Gastroesophageal sphincter (tissue), 3 donors: ENCODE data around the gene PASD1.

Source experiments
- CTCF ChIP-seq, 4 experiments: fragments of 200-600 bp in 2 of 4; fragments of 450-650 bp in 2 of 4; sonication (generic) in 1 of 4; IDR thresholded peaks; one replicate each; pipeline ENCODE4 v1.5.1; 2017 to 2019; ENCODE audit warnings: antibody characterized with exemption in 4 of 4, mild to moderate bottlenecking in 2 of 4, moderate library complexity in 2 of 4
- POLR2A ChIP-seq, 2 donors: fragments of 450-650 bp; IDR thresholded peaks; one replicate each; pipeline ENCODE4 v1.6.1; 2017; ENCODE audit warnings: antibody characterized with exemption in 2 of 2, mild to moderate bottlenecking in 2 of 2, moderate library complexity in 1 of 2

DNA sequence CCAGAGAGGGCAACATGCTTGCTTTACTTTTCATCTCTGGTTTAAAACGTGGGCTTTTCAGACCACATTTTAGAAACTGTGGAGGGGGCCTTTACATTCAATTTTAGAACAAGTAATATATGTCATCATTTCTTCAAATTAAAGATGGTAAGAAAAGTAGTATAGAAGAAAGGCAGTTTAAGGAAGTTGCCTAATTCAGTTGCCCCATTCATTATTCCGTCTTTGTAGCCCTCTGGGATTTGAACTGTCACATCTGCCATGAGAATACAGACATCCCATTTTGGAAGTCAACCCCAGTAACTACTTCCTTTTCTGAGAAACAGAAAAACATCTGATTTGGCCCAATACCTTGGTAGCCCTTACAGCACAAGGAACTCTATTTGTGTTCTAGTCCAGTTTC lies 61.2 kb downstream of the PASD1 start:
- TF ChIP-seq CTCF (IDR thresholded peaks at IDR 0.05) (no peak), POLR2A (IDR thresholded peaks at IDR 0.05) (no peak)
